WTC11 (cell line): ENCODE data around the gene INF2.

ENCODE experiments used
- MAX ChIP-seq: sonication (generic); formaldehyde crosslinking; IDR thresholded peaks from 2 replicates; pipeline ENCODE4 v1.8.0; 2022; ENCODE audit warnings: mild to moderate bottlenecking, missing genetic modification reagents
- NR2C2 ChIP-seq: sonication (generic); formaldehyde crosslinking; IDR thresholded peaks from 2 replicates; pipeline ENCODE4 v1.8.0; 2022; ENCODE audit warnings: mild to moderate bottlenecking, missing genetic modification reagents

DNA sequence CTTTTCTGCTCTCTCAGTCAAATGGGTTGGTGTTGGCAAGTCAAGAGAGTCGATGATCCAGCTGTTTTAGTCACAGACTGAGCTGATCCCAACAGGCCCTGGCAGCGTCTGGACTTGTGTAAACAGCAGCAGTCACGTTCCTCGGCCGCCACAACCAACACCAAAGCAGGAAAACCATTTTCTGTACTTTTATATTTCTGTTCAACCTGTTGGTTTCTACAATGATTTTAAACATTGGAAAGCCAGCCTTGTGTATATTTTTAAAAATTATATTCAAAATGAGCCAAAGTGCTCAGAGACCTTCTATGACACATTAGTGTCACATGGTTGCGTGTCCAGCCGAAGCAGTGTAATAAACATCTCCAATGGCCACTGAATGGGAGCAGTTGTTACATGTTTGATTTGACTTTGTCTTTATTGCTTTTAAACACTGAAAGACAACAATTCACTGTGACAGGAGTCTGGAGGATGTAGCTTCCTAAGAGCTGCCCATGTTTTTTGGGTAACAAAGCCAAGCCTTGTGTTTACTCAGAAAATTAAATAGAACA lies 57.6 kb downstream of the INF2 start:
- TF ChIP-seq NR2C2 (CRISPR knock-in tag): no peak
- TF ChIP-seq MAX: no peak
